Stimulated activated CD8-positive, alpha-beta memory T cell treated with anti-CD3 and anti-CD28 coated beads, Interleukin-7, amount 100 ng/mL, for 4 hours (primary cell): ENCODE data around the gene LAMA1.

Experiments
- DNase-seq, 2 donors: peaks; one replicate each; pipeline ENCODE4 v3.0.0-alpha.2; 2020; ENCODE audit warnings: low read depth in 2 of 2

Gene LAMA1

DNA sequence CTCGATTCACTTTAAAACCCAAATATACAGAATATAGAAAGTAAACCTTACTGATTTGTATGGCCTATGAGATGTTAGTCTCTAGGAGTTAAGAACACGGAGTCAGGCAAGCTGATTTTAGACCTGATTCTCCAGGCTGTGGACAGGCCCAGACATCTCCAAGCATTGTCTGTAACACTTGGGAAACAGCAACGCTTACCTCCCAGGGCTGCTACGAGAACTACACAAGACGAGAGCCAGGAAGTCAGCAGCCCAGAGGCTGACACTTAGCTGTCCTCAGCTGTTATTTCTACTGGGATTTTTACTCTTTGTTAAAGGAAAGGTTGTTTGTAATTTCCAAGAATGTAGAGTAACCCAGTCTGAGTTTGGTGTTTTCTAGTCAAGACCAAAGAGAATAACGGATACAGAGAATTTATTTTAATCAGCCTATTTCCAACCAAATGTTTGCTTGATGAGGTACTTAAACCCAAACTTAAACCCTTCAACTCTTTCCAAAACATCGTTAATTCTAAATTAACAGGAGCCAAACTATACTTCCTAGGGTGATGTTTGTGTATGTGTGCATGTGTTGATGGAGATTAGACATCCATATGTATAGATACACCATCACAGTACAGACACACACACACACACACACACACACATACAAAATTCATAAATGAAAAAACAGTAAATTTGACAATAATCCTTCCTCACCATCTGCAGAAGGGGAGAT lies 123.4 kb downstream of the LAMA1 start:
- no peak for DNase-seq

DNA sequence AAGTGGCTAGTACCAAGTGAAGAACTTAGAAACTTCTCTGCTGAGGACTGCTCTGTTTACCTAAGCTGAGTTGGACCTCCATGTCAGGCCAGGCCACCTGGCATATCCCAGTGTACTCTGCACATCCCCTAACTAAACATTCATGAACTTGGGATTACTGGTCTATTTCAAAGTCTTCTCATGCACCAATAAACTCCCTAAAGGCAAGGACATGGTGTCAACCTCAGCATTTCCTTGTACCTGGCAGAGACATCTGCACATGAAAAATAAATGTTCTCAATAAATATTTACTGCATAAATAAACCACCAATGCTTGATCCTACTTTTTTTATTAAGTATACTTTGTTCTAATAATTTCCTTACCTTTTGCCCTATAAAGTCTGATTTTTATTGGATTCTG lies 124.8 kb downstream of the LAMA1 start:
- DNase-seq: no peak

DNA sequence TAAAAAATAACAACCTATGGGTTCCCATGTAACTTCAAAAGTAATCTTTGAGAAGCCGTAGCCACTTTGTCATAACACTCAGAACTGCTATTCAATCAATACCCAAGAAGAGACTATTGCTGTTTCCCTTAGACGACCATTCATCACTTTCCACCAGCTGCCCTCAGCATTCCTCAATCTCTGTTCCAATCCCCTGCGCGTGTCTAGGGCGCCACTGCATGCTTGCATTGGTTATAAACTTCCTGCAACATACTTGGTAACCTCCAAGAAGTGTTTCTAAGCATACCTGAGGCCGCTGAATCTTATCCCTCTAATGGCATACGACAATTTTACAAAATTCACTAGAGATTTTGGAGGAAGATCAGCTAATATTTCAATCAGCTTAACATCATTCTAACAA lies 134.2 kb downstream of the LAMA1 start:
- DNase-seq: no peak

DNA sequence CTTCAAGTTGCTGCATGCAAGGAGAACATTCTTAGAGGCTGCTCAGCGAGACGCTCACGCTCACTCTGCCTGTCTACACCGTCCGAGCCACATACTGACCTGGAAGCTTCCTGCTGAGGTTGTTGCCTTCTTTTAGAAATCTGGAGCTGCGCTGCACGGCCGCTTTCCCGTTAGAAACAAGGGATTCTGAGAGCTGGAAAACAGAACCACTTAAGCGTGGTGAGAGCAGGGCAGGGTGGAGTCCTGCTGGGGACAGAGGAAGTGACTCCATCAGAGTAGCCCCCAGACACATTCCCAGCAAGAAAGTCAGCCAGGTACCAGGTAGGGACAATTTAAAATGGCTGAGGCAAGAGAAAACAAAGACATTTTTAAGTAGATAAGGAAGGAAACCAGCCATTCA lies 135.2 kb downstream of the LAMA1 start:
- no peak for DNase-seq

DNA sequence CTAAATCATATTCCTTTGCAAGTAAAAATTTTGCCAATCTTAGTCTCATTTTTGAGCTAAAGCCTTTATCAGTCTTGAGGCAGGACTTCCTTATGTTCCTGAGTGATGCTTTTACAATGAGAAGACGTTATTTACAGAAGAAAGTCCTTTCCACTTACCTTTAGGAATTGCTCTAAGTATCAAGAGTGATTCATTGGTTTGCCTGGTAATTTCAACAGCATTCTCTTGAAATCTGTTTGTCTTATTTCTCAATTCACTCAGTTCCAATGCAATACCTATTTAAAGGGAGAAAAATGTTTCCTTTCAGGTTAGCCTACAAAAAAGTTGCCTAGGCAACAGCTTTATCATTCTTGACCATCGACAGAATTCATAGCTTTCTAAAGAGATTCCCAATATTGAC lies 137.2 kb downstream of the LAMA1 start:
- no peak for DNase-seq

DNA sequence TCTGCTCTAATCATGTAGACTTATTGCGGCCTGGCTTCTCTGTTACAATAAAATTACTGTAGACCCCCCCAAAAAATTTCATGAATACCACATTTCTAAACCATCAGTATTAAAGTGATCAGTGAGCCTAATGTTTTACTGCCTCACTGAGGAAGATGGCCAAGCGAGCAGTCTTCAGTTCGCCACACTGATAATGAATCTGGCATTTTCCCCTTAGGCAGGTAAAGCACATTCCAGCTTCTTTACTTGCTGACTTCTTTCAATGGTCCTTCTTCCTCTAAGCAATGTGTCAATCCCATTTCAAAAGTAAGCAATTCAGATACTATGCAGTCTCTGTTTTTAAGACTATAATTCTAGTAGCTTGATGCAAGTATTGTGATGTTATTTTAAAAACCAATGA lies 137.6 kb downstream of the LAMA1 start:
- no peak for DNase-seq

DNA sequence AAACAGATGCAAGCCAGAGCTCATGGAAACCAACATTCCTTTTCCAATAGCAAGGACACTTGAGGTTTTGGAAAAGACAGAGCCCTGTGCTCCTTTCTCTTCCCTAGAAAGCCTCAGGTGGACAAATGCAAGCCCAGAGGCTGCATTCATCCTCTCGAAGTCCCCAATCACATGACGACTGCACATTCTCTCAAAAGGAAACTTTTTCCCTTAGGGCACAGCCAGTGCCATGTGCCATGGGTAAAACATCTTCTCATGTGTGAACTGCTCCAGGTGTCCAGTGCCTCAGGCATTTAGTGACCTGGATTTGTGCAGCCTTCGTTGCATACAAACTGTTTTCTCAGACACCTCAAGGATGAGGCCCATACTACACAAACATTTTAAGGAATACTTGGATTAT lies 140.7 kb downstream of the LAMA1 start:
- DNase-seq: no peak

DNA sequence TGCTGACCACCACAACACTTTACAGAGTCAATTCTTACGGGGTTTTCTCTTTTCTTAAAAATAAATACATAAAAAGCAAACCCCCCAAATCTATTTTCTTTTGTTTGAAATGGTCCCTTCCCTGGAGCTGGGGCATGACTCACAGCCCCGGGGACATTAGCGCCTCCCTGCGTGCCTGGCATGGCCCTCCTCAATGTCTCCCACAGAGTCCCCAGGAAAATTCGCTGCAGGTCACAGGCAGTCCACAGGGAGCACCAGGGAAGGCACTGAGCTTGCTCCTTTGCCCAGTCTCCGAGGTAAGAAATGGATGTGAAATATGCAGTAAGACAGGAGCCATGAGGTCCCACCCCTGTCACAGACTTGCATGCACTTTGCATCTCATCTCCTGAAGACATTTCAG lies 142.5 kb downstream of the LAMA1 start:
- DNase-seq: no peak

DNA sequence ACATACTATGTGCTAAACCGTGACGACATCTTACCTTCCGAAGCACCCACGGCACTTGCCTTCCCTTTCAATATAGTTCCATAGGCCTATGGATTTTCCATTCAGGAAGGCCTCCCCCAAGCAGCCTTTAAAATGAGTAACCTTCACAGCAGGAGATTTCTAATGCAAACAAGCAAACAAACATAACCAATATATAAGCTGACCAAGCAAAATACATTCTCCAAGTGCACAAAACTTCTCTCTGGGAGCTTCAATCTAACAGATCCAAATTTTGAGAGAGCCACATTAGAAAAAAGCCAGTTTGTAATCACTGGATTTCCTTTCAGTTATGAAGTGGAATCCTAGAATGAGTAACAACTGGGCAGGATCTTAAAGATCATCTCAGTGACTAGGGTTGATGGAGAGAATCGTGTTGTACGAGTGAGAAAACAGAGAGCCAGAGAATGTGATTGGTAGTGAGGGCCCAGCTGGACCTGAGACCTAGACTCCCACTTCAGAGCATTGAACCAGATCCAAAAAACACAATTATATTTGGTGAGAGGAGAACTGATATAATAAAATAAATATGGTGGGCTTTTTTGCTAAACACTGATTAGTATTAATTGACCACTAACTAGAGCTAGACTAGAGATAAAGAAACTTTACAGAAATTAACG lies 145.6 kb downstream of the LAMA1 start:
- DNase-seq: no peak

DNA sequence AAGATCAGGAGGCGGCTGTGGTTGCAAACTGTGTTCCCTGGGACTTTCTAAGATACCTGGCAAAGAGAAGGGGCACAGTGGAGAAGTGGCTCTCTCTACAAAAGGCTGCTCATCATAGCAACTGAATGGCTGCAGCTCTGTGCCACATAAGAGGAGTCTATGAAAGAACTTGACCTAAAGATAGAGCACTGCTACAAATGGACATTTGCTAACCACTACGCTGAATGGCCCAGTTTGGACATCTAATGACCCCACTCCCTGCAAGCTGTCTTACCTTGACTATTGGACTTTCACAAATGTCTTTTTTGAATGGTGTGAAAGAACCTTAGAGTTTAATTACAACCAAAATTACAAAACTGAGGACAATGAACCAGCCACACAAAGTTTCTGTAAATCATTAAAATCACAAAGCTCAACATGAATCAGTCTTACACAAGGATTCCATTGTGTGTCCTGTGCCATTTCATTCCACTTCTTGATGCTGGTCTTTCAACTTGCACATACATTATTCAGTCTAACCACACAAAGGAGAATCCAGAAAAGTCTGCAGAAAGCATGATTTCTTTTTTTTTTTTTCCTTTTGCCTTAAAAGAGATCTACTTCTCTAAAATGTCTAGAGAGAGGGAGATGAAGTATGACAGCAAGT lies 154.0 kb downstream of the LAMA1 start:
- DNase-seq: no peak

DNA sequence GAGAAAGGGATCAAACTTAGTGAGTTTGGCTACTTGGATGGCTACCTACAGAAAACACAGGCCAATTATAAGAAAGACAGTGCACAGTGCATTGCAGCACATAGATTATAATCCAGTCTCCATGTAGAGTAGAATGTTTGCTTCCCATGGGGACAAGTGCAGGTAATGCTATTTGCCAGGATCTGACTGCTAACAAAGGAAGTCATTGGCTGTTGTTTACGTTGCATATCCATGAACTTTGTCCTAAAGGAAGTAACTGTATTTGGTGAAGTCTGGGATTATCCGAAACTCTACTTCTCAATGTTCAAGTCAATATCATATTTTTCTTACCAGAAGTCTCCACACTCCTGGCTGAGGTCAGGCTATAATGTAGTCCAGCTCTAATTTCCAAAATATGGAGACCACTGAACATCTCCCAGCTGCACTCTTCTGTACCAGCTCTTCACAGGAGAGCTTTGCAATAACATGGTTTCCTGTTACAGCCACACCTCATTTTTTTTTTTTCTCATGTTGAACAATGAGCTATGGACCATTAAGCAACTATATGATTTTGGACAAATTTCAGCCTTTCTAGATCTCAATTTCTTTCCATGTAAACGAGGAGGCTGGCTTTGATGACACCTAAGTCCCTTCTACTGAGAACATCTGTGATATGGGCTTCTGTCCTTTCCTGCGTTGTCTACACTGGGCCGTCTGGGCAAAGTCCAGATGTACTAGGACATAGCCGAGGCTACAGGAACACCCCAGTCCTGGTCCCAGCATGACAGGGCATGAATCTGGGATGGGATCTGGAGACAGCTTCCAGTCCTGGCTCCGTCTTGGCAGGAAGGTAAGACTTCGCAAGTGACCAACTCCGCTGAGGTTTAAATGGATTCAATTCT lies 154.8 kb downstream of the LAMA1 start:
- DNase-seq: no peak

DNA sequence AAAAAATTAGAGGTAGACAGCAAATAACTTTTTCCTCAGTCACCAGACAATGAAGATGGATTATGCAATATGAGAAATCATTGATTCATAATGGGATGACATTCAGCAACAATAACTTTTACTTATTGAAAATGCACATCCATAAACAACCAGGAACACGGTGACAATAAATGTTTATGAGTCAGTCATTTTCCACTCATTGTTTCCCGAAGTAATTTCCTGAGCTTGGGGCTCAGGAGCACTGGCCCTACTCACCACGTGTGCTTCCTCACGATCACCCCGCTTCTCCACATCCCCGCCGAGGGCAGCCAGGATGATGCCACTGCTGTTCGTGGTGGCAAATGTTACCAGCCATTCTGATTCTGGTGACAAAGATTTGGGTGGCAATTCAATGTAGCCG lies 156.3 kb downstream of the LAMA1 start:
- no peak for DNase-seq

DNA sequence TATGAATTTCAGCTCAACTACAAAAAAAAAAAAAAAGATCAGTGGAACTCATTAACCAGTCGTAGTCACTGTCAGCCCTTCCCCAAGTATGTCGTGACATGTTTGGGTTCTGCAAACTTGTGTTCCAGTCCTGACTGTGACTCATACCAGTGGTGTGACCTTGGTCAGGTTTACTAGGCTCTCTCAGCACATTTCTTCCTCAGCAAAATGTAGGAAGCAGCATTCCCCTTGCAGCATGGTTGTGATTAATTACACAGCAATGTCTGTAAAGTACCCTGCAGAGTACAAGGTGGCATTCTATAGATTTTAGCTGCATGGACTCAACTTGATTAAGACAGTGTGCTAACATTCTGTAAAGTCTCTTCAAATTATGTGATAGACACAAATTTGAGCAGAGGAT lies 156.9 kb downstream of the LAMA1 start:
- no peak for DNase-seq

DNA sequence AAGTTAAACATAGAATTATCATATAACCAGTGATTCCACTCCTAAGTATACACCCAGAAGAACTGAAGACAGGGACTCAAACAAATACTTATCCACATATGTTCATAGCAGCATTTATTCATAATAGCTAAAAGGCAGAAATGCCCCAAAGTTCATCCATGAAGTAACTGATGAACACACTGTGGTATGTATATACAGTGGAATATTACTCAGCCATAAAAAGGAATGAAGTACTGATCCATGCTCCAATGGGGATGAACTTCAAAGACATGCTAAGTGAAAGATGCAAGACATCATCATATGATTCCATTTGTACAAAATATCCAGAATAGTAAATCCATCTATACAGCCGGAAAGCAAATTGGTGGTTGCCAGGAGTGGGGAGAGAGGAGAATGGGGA lies 157.5 kb downstream of the LAMA1 start:
- no peak for DNase-seq

DNA sequence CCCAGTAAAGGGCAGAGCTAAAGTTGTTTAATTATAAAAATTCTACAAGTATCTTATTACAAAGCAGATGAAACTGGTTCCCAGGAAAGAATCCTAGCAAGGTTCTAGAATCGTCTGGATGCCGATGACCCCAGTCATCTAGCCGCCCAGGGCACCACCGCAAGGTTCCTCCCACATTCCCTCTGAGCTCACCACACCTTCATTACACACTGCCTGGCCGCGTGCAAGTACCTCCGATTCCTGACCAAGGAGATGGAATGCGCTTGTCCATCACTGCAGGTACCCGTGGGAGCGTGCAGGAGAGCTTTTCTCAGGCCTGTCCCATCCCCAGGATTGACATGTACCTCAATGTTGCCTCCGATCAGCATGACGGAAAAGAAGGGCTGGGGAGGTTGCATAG lies 158.5 kb downstream of the LAMA1 start:
- DNase-seq: no peak

DNA sequence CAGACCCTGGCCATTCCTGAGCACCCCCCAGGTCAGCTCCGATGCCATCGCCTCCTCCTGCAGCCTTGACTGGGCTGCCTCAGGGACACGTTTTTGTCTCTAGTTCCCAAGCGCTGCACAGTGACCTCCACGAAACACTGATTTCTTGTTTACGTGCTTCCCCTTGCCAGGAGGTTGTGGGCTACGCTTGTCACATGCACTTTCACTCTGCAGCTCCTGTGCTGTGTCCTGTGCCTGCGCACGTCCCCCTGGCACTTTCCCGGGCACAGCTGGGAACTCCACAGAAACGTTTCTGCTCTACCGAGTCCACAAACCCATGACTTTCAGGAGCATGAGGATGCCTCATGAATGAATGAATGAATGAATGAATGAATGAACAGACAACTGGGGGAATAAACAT lies 160.6 kb downstream of the LAMA1 start:
- no peak for DNase-seq

DNA sequence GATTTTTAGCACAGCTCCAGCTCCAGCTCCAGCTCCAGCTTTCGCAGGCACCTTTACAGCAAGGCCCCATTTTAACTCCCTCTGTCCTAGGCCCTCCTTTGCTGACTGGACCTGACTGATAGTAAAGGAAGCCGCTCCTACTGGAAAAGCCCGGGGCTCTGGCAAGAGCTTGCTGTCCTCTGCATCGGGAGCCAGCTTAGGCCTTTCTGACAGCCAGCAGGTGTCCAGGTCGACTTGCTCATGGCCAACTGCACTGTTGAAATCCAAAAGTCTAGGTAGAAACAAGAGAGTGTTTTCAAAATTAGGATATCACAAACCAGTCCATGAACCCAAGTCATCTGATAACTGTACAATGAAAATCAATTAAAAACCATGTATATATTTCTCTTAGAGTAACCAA lies 161.1 kb downstream of the LAMA1 start:
- no peak for DNase-seq

DNA sequence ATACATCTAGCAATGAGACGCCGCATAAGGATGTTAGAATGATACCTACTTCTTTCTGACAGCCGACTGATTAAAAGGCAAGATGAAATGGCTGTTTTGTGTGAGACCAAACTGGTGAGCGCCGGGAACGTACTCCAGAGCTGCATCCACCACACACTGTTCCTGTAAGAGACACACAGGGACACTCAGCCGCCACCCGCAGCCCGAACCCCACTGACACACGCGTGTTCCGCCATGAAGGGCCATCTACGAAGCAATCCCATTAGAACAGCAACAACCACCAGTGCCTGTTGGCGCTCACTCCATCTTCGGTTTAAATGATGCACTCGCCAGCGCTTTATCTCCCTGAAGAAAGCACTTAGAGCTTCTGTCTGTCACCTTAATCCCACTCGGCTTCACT lies 162.3 kb downstream of the LAMA1 start:
- DNase-seq: no peak

DNA sequence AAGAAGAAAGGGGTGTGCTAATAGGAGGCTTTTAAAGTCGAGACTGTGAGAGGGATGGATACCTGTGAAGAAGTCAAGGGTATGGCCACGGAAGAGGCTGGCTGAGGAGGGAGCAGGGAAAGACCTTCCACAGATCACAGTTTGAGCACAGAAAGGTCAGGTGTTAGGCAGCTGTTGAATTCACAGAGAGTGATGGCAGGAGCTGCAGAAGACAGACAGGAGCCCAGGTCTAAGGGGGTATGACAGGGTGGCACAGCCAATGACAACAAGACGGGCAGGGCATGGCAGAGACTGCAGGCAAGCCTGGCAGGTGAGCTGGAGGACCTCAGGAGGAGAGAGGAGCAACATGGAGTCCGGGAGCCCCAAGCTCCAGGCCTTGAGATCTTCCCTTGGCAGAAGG lies 163.1 kb downstream of the LAMA1 start:
- no peak for DNase-seq

DNA sequence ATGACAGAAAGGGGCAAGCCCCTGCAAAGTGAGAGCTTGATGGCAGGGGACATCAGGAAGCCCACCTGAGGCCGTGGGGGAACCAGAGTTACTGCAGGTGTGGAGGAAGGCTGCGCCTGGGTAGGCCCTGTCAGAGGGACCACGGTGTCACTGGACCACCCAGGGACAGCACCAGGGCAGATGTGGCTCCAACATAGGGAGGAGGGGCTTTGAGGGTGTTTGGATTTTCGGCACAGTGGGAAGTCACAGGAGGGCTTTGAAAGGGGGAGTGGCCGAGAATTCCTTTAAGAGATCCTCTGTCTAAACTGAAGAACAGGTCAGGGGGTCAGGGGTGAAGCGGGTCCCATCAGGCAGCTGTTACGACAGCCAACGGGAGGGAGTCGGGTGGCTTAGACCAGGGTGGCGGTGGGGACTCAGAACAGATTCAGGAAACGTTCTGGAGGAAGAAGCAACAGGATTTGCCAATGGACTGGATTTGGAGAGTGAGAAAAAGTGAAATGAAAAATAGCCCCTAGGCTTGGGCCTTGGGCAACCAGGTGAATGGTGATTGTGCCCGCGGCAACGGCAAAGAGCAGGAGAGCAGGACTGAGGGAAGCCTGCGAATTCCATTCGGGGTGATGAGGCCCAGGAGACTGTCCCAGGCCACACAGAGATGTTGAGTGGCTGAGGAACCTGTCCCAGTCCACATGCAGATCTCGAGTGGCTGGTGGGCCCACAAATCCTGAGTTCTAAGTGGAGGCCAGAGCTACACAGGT lies 166.1 kb downstream of the LAMA1 start:
- DNase-seq: no peak

DNA sequence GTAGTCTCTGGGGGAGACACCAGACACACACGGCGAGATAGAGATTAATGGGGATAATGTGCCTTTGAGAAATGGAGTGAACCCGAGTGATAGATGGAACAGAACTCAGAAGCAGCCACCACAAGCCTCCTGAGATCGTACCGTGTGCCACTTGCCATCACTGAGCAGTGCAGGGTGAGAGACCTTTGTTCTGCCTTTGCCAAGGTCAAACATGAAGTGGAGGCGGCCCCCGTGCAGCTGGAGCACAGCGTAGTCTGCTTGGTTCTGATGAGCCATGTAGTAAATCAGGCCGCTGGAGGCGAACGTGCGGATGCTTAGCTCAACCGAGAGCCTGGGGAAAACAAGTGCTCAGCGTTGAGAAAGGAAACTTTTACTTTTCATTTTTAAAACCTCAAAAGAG lies 167.0 kb downstream of the LAMA1 start:
- DNase-seq: no peak
